ENCODE results near the gene FAM111A.

FAM111A gene

GRCh38 chr11:59141673-59142460, 789 bp upstream of the FAM111A start:
- DNase-seq, result no peak

GRCh38 chr11:59144096-59144495, 1.4 kb downstream of the FAM111A start:
- DNase-seq, result no peak

- peak; percentile 86 for DNase-seq
These were observed 2.1 kb downstream of the FAM111A start for GRCh38 chr11:59144579-59145345.

- DNase-seq, result no peak
These were observed 2.9 kb downstream of the FAM111A start for GRCh38 chr11:59145534-59145933.

GRCh38 chr11:59151761-59152160, 9.1 kb downstream of the FAM111A start:
- DNase-seq, result no peak

GRCh38 chr11:59152312-59152951, 9.8 kb downstream of the FAM111A start:
- DNase-seq, result no peak

- DNase-seq, result no peak
These were observed 12.0 kb downstream of the FAM111A start for GRCh38 chr11:59154610-59155009.

- DNase-seq, result no peak
These were observed 14.8 kb downstream of the FAM111A start for GRCh38 chr11:59157433-59157832.

- DNase-seq, result peak; percentile 61
These were observed 15.8 kb downstream of the FAM111A start for GRCh38 chr11:59158206-59159068.

- no peak for DNase-seq
These were observed 21.4 kb downstream of the FAM111A start for GRCh38 chr11:59164028-59164427.

- DNase-seq, result peak; percentile 96
These were observed 29.1 kb downstream of the FAM111A start, which contains the start of gene DTX4 for GRCh38 chr11:59171508-59172322. TSS of gene DTX4 (plus strand) at chr11:59172132. CDS start at chr11:59172596, 464 bp downstream.

- peak; percentile 27 for DNase-seq
These were observed 29.9 kb downstream of the FAM111A start for GRCh38 chr11:59172345-59173079.

GRCh38 chr11:59173080-59173963, 30.7 kb downstream of the FAM111A start:
- no peak for DNase-seq

- DNase-seq, result no peak
These were observed 31.5 kb downstream of the FAM111A start for GRCh38 chr11:59173964-59174663.

- DNase-seq, result no peak
These were observed 32.0 kb downstream of the FAM111A start for GRCh38 chr11:59174664-59175033.

GRCh38 chr11:59175091-59175501, 32.4 kb downstream of the FAM111A start:
- no peak for DNase-seq

- DNase-seq, result no peak
These were observed 33.7 kb downstream of the FAM111A start for GRCh38 chr11:59176330-59176729.

- DNase-seq, result no peak
These were observed 35.7 kb downstream of the FAM111A start for GRCh38 chr11:59178402-59178801.

- no peak for DNase-seq
These were observed 36.5 kb downstream of the FAM111A start for GRCh38 chr11:59179121-59179520.
